NCI-H1436 treated with DMSO at 0.1 percent for 48 hours (cell line): Measurements from ENCODE around the gene ERFE.
"Not testable (repeated sequence)": the region's sequence is repeated elsewhere in the genome, so short reads cannot be mapped to it uniquely, and the experiment has no call there.

ENCODE experiments used
- DNase-seq: peaks from one replicate; lab custom pipeline; 2025; lab: John Stamatoyannopoulos, UW

Gene ERFE

DNA sequence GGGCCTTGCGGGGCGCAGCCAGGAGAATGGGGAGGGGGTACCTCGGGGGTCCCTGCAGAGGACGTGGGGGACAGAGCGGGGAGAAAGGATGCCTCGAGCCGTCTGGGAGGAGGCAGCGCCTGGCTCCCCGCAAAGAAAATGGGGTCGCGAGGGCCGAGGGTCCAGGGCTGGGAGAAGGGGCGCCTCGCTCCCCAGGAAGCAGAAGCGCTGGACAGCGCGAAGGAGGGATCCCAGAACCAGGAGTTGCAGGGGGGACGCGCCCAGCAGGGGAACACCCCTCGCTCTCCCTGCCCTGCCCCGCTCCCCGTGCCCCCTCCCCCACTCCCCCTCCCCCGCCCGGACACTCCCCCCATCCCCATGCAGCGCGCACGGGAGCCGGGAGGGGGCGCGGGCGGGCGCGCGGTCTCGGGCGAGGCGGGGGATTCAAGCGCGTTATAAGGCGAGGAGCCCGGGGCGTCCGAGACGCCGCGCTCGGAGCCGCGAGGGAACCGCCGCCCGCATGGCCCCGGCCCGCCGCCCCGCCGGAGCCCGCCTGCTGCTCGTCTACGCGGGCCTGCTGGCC is at the start of gene ERFE:
ERFE (plus strand) TSS at position 462 of the 562 bp plus-strand sequence; CDS start at position 500, 38 bp downstream.
- no peak for DNase-seq

GRCh38 chr2:238113611-238114010 is 45.2 kb upstream of the ERFE start:
- no peak for DNase-seq

DNA sequence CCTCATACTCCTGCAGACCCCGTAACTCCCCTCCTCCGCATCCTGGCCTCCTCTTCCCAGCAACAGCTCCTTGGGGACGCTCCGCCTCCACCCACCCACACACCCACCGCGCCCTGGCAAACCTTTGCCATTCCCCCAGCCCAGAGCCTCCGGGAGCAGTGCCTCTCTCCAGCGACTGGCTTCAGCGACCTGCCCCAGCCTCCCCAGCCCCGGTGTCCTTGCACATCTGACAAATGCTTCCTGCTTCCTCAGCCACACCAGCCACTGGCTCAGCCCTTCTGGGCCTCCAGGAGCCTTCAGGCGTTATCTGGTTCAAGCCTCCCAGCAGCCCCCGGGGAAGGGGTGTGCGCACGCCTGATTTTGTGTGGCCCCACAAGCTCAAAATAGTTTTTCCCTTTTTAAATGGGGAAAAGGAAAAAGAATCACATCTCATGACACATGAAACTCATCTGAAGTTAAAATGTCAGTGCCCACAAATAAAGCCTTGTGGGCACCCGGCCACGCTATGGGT is 44.4 kb upstream of the ERFE start:
- DNase-seq, result no peak

GRCh38 chr2:238114851-238115660 is 43.7 kb upstream of the ERFE start:
- no peak for DNase-seq

GRCh38 chr2:238115709-238116108 is 43.1 kb upstream of the ERFE start:
- DNase-seq, result not testable (repeated sequence)

GRCh38 chr2:238116298-238117198 is 42.2 kb upstream of the ERFE start:
- no peak for DNase-seq

GRCh38 chr2:238117199-238118154 is 41.3 kb upstream of the ERFE start:
- no peak for DNase-seq

DNA sequence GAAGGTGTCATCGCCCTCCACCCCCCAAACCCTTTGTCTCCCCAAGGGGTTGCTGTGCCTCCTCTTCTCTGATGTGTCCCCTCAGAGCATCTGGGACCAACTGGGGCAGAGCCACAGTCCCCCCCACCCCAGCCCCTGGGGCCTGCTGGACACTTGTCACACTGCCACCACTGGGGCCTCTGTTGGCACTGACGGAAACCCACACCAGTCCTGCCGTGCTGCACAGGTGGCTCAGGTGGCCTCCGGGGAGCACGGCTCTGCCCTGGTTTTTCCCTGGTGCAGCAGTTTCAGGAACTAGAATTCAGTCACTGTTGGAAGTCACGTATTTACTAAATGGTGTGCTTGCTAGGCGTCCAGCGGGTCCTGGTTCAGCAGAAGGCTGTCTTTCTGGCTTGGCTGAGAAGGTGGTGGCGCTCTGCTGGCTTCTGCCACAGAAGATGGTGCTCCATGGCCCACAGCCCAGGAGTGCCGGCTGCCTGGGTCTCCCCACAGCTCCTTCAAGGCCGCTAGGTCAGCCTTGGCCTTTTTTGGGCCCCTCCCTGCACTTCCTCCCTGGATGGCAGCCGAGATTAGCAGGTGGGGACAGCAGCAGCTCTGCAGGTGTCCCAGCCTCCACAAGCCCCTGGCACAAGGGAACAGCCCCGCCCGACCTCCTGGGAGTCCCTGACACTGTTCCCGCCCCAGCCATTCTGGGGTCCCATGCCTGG is 38.9 kb upstream of the ERFE start:
- DNase-seq, result no peak

- no peak for DNase-seq
Observed at GRCh38 chr2:238120463-238121298, 38.1 kb upstream of the ERFE start.

DNA sequence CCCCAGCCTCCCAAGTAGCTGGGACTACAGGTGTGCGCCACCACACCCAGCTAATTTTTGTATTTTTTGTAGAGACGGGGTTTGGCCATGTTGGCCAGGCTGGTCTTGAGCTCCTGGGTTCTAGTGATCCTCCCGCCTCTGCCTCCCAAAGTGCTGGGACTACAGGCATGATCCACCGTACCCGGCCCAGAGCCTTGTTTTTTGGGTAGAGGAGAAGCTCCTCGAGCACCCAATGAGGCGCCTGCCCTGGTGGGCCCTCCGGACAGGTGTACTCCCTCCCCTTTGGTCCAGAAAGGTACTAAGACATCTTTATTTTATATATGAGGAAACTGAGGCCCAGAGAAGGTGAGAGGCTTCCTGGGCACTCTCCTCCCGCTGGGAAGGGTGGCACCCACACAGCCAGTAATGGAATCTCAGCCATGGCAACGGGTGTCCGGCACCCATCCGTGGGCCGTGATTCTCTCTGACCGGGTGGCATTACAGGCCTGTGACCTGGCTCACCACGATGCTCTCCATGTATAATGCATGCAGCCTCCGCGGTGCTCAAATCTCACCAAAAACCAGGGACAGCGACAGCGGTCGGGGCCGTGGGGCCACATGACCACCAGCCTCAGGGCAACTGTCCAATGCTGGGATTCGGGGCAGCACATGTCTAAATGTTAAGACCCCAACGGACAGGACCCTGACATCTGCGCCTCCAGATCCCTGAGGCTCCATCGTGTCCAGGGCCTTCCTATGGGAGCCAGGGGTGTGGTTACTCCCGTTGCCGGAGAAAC is 37.1 kb upstream of the ERFE start:
- DNase-seq, result no peak

- DNase-seq, result no peak
Observed at GRCh38 chr2:238122287-238123217, 36.2 kb upstream of the ERFE start.

DNA sequence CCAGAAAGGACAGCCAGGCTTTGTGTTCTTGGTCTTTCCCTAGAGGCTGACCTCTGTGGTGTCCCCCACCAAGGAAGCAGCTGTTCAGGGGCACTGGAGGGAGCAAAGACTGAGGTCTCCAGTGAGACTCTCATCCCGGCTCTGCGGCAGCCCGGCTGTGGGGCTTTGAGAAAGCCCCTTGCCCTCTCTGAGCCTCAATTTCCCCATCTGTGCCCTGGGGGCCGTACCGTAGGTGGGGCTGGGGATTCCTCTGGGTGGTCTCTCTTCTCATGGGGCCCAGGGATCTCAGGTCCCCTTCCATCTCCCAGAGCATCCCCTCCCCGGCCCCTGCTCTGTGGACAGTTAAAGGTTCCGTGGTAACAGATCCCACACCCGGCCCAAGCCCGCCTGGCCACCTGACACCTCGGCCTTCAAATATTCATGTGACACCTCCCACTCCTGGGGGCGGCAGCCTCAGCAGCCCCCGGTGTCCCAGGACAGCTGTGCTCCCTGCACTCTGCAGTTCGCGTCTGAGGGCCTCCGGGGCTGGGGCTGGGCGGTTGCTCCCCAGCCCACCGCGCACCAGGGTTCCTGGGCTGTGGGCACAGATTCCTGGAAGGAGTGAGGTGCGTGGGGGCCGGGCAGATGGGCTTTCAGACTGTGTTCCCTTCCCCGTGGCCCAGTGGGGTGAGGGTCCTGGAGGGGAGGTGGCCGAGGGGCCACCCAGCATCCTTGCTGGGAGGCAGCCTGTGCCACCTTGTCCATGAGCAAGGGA is 35.4 kb upstream of the ERFE start:
- DNase-seq, result no peak

DNA sequence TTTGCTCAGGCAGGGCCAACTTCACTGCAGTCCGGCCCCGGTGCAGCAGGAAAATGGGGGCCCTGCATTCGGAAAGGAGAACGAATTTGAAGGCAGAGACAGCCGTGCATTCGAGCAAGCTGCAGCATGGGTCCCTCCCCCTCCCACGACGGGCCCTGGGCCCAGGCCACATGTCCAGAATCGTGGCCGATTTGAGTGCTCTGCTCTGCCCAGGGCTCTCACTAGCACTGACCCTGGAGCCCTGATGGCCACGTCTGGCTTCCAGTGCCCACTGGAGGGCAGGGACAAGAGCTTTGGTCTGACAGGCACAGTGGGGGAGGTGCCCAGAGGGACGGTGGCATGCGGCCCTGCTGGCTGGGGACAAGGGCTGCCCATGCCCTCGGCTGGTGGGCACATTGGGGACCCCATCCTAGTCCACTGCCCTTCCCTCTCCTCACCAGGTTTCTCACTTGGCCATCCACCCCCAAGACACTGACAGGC is 34.7 kb upstream of the ERFE start:
- no peak for DNase-seq

DNA sequence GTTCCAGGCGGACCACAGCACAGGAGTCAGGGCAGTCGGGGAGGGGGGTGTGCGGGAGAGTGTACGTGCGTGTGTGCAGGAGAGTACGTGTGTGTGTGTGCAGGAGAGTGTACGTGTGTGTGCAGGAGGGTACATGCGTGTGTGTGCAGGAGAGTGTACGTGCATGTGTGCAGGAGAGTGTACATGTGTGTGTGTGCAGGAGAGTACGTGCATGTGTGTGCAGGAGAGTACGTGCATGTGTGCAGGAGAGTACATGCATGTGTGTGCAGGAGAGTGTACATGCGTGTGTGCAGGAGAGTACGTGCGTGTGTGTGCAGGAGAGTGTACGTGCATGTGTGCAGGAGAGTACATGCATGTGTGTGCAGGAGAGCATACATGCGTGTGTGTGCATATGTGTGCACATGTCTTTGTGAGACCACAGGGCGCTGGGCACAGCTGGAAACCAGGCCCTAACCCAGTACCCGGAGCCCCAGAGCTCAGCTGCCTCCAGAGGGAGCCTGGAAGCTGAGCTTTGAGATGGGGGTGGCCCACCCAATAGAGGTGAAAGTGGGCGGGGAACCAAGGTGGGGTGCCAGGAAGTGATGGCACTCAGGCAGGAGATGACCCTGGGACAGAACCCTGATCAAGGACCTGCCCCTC is 34.2 kb upstream of the ERFE start:
- no peak for DNase-seq

DNA sequence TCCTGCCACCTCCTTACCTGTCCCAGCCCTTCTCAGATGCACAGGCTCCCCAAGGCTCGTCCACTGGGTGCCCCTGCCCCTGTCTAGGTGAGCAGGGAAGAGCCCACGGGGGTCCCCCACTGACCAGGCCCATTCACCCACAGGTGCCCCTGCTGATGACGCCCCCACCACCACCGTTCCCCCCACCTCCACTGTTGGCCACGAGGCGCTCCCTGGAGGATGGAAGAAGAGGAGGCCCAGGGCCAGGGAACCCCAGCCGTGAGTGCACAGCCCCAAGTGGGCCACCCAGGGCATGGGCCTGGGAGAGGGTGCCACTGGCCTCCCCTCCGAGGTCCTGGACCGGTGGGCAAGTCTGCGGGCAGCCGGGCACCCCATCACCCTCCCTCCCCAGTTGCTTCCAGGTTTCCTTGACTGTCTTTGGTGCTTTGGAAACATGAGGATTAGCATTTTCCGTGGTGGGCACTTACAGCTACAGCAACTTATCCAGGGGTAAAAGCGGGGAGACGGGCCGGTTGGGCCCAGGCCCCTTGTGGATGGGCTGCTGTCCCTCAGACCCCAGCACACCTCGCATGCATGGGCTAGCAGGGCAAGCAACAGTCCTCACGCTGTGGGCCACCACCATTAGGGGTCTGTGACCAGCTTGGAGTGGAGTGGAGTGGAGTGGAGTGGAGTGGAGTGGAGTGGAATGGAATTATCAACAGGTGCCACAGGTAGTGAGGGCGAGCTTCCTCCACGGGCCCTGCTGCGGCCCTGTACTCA is 33.5 kb upstream of the ERFE start:
- DNase-seq, result no peak

- no peak for DNase-seq
Observed at GRCh38 chr2:238126338-238126737, 32.4 kb upstream of the ERFE start.
